Activated T-helper 17 cell treated with anti-CD3 and anti-CD28 coated beads, Interleukin-2, amount 50 U/mL, for 72 hours (primary cell): ENCODE measurements around the gene MUL1. TPM values are rescaled to one million over a fixed set of nuclear protein-coding genes. Genes with fewer than 3 reads are reported as not detected.
A peak's percentile ranks its signal among the peaks of the same experiment; 100 is the strongest.
"Not testable (repeated sequence)": the region's sequence is repeated elsewhere in the genome, so short reads cannot be mapped to it uniquely, and the experiment has no call there.

Experiments used
- ATAC-seq: fragments of 150-1000 bp; cut with Tn5 transposase; replicated peaks from 2 replicates; pipeline ENCODE4 v1.10.0; 2021; ENCODE audit warnings: mild to moderate bottlenecking, moderate library complexity
- H3K27ac Mint-ChIP-seq: one replicate; pipeline ENCODE4 v1.8.0; 2022; ENCODE audit warnings: mixed read lengths
- H3K27me3 Mint-ChIP-seq: one replicate; pipeline ENCODE4 v1.8.0; 2022; ENCODE audit warnings: mixed read lengths
- H3K36me3 Mint-ChIP-seq: one replicate; pipeline ENCODE4 v1.8.0; 2022; ENCODE audit warnings: low read depth, mild to moderate bottlenecking, mixed read lengths
- H3K4me1 Mint-ChIP-seq: one replicate; pipeline ENCODE4 v1.8.0; 2022; ENCODE audit warnings: mixed read lengths
- H3K4me3 Mint-ChIP-seq: one replicate; pipeline ENCODE4 v1.8.0; 2022; ENCODE audit warnings: mild to moderate bottlenecking, mixed read lengths
- H3K9me3 Mint-ChIP-seq: one replicate; pipeline ENCODE4 v1.8.0; 2022; ENCODE audit warnings: mixed read lengths
- total RNA-seq, 2 donors: library from RNA; stranded (reverse); gene quantifications; one replicate each; pipeline ENCODE4 v1.2.3, GENCODE V29; 2022

The MUL1 gene
- total RNA-seq, 2 donors from 2014 or later, result 11.6 to 16.3 TPM

GRCh38 chr1:20530306-20530705 lies 22.4 kb upstream of the MUL1 start:
- H3K4me3 Mint-ChIP-seq, result no peak overlapping the region
- no peaks in the 10 kb centered on the region for H3K36me3 Mint-ChIP-seq
- no peak overlapping the region for H3K27ac Mint-ChIP-seq
- no peaks in the 10 kb centered on the region for H3K9me3 Mint-ChIP-seq
- ATAC-seq, result no peak
- H3K4me1 Mint-ChIP-seq, result no peaks in the 10 kb centered on the region
- peaks cover 52% of the 10 kb centered on the region for H3K27me3 Mint-ChIP-seq

DNA sequence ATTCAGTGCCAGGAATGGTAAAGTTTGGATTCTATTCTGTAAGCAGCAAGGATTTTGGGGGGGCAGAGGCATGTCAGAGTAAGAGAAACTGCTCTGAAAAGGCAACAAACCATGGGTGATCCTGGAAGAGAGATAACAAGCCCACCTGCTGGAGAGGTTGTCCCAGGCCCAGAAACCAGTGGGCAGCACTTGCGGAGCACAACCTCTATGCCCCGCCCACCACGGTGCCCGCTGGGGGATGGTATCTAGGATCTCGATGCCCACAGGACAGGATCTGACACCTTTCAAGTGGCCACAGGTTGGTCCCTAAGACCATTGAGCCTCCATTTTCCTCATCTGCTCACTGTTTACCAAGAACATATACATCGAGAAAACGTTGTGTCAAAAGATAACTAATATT lies 20.3 kb upstream of the MUL1 start:
- Mint-ChIP-seq H3K36me3 (no peaks in the 10 kb centered on the region), H3K4me3 (no peak overlapping the region), H3K9me3 (no peaks in the 10 kb centered on the region), H3K4me1 (no peaks in the 10 kb centered on the region), H3K27ac (no peak overlapping the region), H3K27me3 (peaks cover 41% of the 10 kb centered on the region)
- ATAC-seq, result no peak

- Mint-ChIP-seq H3K4me1 (no peaks in the 10 kb centered on the region), H3K4me3 (no peak overlapping the region), H3K36me3 (no peaks in the 10 kb centered on the region), H3K27ac (no peak overlapping the region), H3K9me3 (no peaks in the 10 kb centered on the region), H3K27me3 (peaks cover 37% of the 10 kb centered on the region)
- ATAC-seq, result no peak
These were observed 18.3 kb upstream of the MUL1 start for GRCh38 chr1:20526267-20526666.

DNA sequence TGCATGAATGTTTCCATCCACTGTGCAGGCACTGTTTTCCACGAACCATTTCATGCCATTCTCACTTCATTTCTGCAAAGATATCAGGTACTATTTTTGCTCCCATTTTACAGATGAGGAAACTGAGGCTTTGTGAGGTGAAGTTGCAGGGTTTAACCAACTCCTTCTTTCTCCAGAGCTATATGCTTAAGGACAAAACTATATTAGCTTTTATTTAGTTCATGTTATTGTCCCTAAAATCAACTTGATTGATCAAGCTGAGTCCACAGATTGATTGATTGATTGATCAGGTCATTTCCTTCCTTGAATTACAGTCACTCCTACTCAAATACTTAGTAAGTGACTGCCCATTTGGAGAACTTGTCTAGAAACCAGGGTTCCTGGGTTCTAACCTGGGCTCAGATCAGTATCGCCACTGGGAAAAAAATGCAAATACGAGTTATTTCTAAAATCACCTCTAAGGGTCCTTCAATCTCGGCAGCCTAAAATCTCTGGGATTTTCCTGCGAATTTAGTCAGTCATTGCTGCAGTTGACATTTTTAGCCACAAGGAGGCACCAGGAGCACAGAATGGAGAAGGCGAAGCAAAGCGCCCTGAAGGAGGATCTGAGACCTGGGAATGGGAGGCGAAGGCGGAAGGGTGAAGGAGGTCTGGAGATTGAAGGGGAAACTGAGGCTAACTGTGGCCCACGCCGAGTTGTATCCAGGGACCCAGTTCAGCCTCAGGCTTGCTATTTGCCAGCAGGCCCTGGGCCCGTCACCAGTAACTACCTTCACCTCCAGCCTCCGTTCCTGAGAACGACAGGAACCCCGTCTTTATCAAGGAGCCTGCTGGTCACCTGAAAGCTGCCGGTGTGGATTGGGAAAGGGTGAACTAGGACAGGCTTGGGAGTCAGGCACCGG lies 14.3 kb upstream of the MUL1 start:
- Mint-ChIP-seq H3K9me3 (no peaks in the 10 kb centered on the region), H3K27me3 (peaks cover 12% of the 10 kb centered on the region), H3K4me3 (no peak overlapping the region), H3K4me1 (no peaks in the 10 kb centered on the region), H3K27ac (no peak overlapping the region), H3K36me3 (no peaks in the 10 kb centered on the region)
- peak; percentile 51 for ATAC-seq

GRCh38 chr1:20519609-20520262 lies 11.8 kb upstream of the MUL1 start:
- H3K4me1 Mint-ChIP-seq, H3K27ac Mint-ChIP-seq, H3K27me3 Mint-ChIP-seq, H3K36me3 Mint-ChIP-seq, H3K9me3 Mint-ChIP-seq, ATAC-seq, H3K4me3 Mint-ChIP-seq: not testable (repeated sequence)

DNA sequence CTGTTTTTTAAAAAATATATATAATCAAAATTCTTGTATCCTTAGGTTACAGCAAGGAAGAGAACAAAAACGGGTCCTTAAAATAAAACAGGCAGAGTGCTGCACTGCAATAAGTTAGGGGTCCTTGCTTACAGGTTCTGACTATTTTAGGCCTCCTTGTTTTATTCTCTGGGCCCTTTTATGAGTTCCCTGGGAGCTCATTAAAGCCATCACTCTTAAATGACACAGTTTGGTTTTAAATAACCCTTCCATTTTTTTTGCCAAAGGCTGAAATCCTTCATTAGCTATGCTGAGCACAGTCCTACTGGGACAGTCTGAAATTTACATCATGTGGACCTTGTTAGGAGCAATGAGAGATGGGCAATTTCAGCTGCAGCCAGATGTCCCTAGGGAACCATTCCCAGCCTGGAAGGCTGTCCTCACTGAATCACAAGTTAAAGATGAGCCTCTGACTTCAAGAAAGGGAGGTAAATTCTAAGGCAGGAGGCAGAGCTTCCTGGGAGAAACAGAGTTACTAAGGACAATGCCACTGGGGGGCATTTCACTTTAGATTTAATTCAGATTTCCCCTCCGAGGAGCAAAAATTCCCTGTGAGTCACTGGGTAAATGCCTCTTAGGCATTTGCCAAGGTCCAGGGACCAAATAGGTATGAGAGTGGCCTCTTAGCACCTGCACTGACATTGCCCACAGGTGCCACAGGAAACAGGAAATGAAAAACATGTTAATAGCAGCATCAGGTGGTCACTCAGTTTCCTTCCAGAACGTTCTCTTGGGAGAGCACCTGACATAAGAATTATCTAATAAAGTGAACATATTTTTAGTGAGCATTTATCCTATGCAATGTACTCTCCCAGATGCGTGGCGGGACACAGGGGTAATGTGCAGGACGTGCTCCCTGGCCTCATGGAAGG lies 3.8 kb upstream of the MUL1 start:
- Mint-ChIP-seq H3K4me3 (no peak overlapping the region), H3K36me3 (peaks cover 10% of the 10 kb centered on the region), H3K27me3 (peaks cover 11% of the 10 kb centered on the region), H3K4me1 (peaks cover 5% of the 10 kb centered on the region), H3K27ac (no peak overlapping the region), H3K9me3 (no peaks in the 10 kb centered on the region)
- no peak for ATAC-seq

DNA sequence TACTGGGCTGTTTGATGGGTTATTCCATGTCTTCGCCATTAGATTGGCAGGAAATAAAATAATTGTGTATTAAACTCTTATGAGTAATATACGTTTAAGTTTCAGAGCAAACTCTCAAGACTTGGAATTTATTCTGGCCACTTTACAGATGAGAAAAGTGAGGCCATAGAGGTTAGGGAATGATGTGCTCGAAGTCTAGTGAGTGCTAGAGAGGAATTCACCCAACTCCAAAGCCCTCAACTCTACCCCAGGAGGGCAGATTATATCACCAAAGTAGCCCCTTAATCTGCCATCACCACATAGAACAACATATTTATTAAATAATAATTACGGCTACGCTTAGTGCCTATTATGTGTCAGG lies 440 bp upstream of the MUL1 start:
- ATAC-seq, result no peak
- Mint-ChIP-seq H3K4me3 (peak overlapping the region; percentile 82), H3K27me3 (peaks cover 6% of the 10 kb centered on the region), H3K9me3 (no peaks in the 10 kb centered on the region), H3K27ac (peak overlapping the region; percentile 74), H3K36me3 (peaks cover 18% of the 10 kb centered on the region), H3K4me1 (peaks cover 10% of the 10 kb centered on the region)

- peak; percentile 21 for ATAC-seq
- Mint-ChIP-seq H3K36me3 (peaks cover 29% of the 10 kb centered on the region), H3K4me3 (peak overlapping the region; percentile 82), H3K27ac (peak overlapping the region; percentile 74), H3K27me3 (no peaks in the 10 kb centered on the region), H3K9me3 (no peaks in the 10 kb centered on the region), H3K4me1 (peaks cover 10% of the 10 kb centered on the region)
These were observed 745 bp downstream of the MUL1 start for GRCh38 chr1:20507248-20507563.

DNA sequence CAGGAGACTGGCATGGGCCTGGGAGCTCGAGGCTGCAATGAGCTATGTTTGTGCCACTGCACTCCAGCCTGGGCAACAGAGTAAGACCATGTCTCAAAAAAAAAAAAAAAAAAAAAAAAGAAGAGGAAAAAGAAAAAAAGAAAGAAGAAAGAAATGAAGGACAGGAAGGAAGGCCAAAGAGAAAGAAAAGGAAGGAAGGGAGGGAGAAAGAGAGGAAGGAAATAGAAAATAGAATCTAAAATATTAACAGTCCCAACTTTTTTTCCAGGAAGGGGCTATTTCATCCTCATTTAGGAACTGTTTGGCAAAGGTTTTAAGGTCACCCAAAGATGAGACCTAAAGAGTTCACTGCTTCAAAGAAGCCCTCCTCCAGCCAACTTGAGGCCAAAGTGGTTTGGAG lies 2.5 kb downstream of the MUL1 start:
- Mint-ChIP-seq H3K36me3 (peaks cover 46% of the 10 kb centered on the region), H3K27ac (no peak overlapping the region), H3K4me3 (no peak overlapping the region), H3K9me3 (no peaks in the 10 kb centered on the region), H3K4me1 (peaks cover 10% of the 10 kb centered on the region), H3K27me3 (no peaks in the 10 kb centered on the region)
- ATAC-seq, result no peak

GRCh38 chr1:20500716-20501115 lies 7.2 kb downstream of the MUL1 start:
- Mint-ChIP-seq H3K27me3 (no peaks in the 10 kb centered on the region), H3K36me3 (peaks cover 59% of the 10 kb centered on the region), H3K27ac (no peak overlapping the region), H3K4me1 (peaks cover 16% of the 10 kb centered on the region), H3K4me3 (no peak overlapping the region), H3K9me3 (no peaks in the 10 kb centered on the region)
- no peak for ATAC-seq

DNA sequence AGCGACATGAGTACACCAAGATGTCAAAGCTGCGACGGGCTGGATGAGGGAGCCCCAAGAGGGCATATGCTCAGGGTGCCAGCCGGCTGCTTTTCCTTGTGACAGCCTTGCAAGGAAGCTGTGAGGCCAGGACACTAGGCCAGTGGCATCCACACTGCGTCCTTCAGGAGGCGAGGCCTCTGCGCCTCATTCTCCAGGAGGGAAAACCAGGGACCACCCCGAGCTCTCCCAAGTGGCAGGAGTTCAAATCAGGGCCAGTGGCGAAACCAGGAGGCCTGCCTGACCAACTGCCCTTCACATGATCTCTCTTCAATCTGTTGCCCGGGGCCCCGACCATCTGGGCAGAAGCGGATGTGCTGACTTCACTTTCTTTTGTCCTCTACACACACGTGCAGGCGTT lies 8.2 kb downstream of the MUL1 start:
- no peaks in the 10 kb centered on the region for H3K27me3 Mint-ChIP-seq
- ATAC-seq, result no peak
- H3K4me1 Mint-ChIP-seq, result peaks cover 20% of the 10 kb centered on the region
- no peak overlapping the region for H3K4me3 Mint-ChIP-seq
- no peak overlapping the region for H3K27ac Mint-ChIP-seq
- H3K9me3 Mint-ChIP-seq, result no peaks in the 10 kb centered on the region
- H3K36me3 Mint-ChIP-seq, result peaks cover 59% of the 10 kb centered on the region

GRCh38 chr1:20499105-20499504 lies 8.8 kb downstream of the MUL1 start:
- Mint-ChIP-seq H3K4me1 (peaks cover 17% of the 10 kb centered on the region), H3K4me3 (no peak overlapping the region), H3K27ac (no peak overlapping the region), H3K27me3 (no peaks in the 10 kb centered on the region), H3K9me3 (no peaks in the 10 kb centered on the region), H3K36me3 (peaks cover 55% of the 10 kb centered on the region)
- ATAC-seq, result no peak

GRCh38 chr1:20498116-20498515 lies 9.8 kb downstream of the MUL1 start:
- no peak for ATAC-seq
- no peak overlapping the region for H3K27ac Mint-ChIP-seq
- H3K36me3 Mint-ChIP-seq, result peaks cover 47% of the 10 kb centered on the region
- H3K9me3 Mint-ChIP-seq, result no peaks in the 10 kb centered on the region
- no peaks in the 10 kb centered on the region for H3K27me3 Mint-ChIP-seq
- peaks cover 15% of the 10 kb centered on the region for H3K4me1 Mint-ChIP-seq
- no peak overlapping the region for H3K4me3 Mint-ChIP-seq

DNA sequence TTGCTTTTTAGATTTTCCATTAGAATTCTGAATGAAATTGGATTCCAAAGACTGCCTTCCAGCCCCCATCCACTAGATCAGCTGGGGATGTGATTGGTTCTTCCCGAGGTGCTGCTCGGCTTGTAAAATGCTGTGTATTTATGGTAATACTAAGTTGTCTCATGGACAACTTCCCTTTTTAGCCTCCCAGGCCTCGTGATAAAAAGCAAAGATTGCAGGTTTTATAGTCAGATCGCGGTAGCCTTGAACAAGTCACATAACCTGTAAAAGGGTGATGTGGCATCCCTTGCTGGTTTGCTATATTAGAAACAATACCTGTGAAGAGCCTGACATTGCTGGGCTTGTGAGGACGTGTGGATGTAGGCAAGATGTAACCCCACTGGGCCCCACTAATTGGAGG lies 10.4 kb downstream of the MUL1 start:
- Mint-ChIP-seq H3K36me3 (peaks cover 42% of the 10 kb centered on the region), H3K9me3 (no peaks in the 10 kb centered on the region), H3K27me3 (no peaks in the 10 kb centered on the region), H3K4me1 (peaks cover 15% of the 10 kb centered on the region), H3K4me3 (no peak overlapping the region), H3K27ac (no peak overlapping the region)
- no peak for ATAC-seq
